HL-60 (cell line): ENCODE results near the gene GFI1B.

Source experiments
- DNase-seq, 2 experiments: peaks; one replicate each; pipeline ENCODE4 v3.0.0-alpha.2; 2010 to 2020; ENCODE audit warnings: low read depth in 1 of 2, low spot score in 1 of 2
- H3K27ac ChIP-seq: fragments of 250-450 bp; sonication (Bioruptor Pico); replicated peaks from 2 replicates; pipeline ENCODE4 v1.5.1; 2020; ENCODE audit warnings: mild to moderate bottlenecking, moderate library complexity
- H3K27me3 ChIP-seq: fragments of 250-450 bp; sonication (Bioruptor Pico); 2 replicates; pipeline ENCODE4 v1.5.1; 2021; ENCODE audit warnings: mild to moderate bottlenecking, moderate library complexity; ENCODE audit not compliant: insufficient read depth, poor library complexity, severe bottlenecking
- H3K4me3 ChIP-seq: replicated peaks from 2 replicates; pipeline ENCODE4 v1.5.1; 2011; ENCODE audit warnings: mild to moderate bottlenecking, control low read depth, low read length; ENCODE audit not compliant: insufficient read depth
- GABPA ChIP-seq: IDR thresholded peaks from 2 replicates; pipeline ENCODE4 v1.6.1; 2012; ENCODE audit warnings: low read depth
- POLR2AphosphoS5 ChIP-seq: IDR thresholded peaks from 2 replicates; pipeline ENCODE4 v1.6.1; 2012; ENCODE audit warnings: low read depth
- SPI1 ChIP-seq: IDR thresholded peaks from 2 replicates; pipeline ENCODE4 v1.6.1; 2012; ENCODE audit warnings: low read depth, mild to moderate bottlenecking, borderline replicate concordance
- TF ChIP-seq, protein P1 (sequence below): IDR thresholded peaks from one replicate; pipeline ENCODE4 v1.5.1; 2011; ENCODE audit warnings: low read length, control low read depth, inconsistent platforms; ENCODE audit not compliant: insufficient read depth
- TF ChIP-seq, protein P2 (sequence below): IDR thresholded peaks from 2 replicates; pipeline ENCODE4 v1.6.1; 2012; ENCODE audit warnings: low read depth; ENCODE audit not compliant: insufficient replicate concordance

GFI1B gene

DNA sequence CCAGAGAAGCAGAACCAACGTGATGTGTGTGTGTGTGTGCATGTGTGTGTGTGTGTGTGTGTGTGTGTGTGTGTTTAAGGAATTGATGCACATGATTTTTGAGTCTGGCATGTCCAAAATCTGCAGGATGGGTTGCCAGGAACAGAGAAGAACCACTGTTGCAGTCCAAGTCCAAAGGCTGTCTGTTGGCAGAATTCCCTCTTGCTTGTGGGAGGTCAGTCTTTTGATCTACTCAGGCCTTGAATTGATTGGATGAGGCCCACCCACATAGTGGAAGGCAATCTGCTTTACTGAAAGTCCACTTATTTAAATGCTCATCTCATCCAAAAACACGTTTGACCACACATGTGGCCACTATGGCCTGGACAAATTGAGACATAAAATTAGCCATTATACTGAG is 22.7 kb upstream of the GFI1B start:
- TF ChIP-seq, protein P1, sequence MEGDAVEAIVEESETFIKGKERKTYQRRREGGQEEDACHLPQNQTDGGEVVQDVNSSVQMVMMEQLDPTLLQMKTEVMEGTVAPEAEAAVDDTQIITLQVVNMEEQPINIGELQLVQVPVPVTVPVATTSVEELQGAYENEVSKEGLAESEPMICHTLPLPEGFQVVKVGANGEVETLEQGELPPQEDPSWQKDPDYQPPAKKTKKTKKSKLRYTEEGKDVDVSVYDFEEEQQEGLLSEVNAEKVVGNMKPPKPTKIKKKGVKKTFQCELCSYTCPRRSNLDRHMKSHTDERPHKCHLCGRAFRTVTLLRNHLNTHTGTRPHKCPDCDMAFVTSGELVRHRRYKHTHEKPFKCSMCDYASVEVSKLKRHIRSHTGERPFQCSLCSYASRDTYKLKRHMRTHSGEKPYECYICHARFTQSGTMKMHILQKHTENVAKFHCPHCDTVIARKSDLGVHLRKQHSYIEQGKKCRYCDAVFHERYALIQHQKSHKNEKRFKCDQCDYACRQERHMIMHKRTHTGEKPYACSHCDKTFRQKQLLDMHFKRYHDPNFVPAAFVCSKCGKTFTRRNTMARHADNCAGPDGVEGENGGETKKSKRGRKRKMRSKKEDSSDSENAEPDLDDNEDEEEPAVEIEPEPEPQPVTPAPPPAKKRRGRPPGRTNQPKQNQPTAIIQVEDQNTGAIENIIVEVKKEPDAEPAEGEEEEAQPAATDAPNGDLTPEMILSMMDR, result no peak
- TF ChIP-seq POLR2AphosphoS5 (no peak), SPI1 (no peak), GABPA (no peak)
- TF ChIP-seq, protein P2, sequence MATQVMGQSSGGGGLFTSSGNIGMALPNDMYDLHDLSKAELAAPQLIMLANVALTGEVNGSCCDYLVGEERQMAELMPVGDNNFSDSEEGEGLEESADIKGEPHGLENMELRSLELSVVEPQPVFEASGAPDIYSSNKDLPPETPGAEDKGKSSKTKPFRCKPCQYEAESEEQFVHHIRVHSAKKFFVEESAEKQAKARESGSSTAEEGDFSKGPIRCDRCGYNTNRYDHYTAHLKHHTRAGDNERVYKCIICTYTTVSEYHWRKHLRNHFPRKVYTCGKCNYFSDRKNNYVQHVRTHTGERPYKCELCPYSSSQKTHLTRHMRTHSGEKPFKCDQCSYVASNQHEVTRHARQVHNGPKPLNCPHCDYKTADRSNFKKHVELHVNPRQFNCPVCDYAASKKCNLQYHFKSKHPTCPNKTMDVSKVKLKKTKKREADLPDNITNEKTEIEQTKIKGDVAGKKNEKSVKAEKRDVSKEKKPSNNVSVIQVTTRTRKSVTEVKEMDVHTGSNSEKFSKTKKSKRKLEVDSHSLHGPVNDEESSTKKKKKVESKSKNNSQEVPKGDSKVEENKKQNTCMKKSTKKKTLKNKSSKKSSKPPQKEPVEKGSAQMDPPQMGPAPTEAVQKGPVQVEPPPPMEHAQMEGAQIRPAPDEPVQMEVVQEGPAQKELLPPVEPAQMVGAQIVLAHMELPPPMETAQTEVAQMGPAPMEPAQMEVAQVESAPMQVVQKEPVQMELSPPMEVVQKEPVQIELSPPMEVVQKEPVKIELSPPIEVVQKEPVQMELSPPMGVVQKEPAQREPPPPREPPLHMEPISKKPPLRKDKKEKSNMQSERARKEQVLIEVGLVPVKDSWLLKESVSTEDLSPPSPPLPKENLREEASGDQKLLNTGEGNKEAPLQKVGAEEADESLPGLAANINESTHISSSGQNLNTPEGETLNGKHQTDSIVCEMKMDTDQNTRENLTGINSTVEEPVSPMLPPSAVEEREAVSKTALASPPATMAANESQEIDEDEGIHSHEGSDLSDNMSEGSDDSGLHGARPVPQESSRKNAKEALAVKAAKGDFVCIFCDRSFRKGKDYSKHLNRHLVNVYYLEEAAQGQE, result no peak
- DNase-seq, result no peak
- peaks cover under 1% of the 10 kb centered on the region for H3K27me3 ChIP-seq
- H3K27ac ChIP-seq, result no peak overlapping the region
- H3K4me3 ChIP-seq, result no peak overlapping the region

DNA sequence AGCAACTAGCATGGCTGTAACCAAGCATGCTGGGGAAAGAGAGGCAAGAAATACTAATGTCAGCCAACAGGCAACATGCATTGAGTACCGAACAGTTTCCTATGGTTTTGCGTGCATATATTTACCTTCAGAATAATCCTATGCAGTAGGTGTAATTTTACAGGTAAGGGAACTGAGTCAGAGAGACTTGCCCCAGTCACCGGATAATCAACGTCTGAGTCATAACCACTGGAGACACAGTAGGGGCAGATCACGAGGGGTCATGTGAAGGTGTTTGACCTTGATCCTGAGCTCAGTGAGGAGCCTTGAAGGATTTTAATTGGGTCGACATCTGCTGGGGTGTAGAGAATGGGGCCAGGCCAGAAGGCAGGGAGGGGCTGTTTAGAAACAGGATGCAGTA is 20.7 kb upstream of the GFI1B start:
- no peak for DNase-seq
- TF ChIP-seq, protein P1, result no peak
- TF ChIP-seq SPI1, result no peak
- no peak for TF ChIP-seq POLR2AphosphoS5
- TF ChIP-seq GABPA, result no peak
- TF ChIP-seq, protein P2, result no peak
- H3K27ac ChIP-seq, result no peak overlapping the region
- H3K4me3 ChIP-seq, result no peak overlapping the region
- peaks cover 2% of the 10 kb centered on the region for H3K27me3 ChIP-seq

DNA sequence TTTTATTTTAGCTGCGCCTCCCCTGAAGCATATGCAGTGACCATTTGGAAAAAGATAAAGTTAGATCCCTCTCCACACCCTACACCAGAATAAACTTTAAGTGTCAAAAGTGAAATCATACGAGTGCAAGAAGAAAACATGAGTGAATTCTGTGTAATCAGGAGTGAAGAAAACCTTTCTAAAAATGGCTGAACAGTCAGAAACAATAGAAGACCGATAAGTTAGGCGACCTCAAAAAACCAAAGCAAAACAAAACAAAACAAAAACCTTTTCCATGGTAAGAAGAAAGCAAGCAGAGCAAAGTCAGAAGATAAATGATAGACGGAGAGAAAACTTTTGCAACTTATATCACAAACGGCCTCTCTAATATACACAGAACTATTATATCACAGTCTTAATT is 17.5 kb upstream of the GFI1B start:
- Histone ChIP-seq H3K27ac (no peak overlapping the region), H3K4me3 (no peak overlapping the region), H3K27me3 (peaks cover 2% of the 10 kb centered on the region)
- no peak for TF ChIP-seq SPI1
- TF ChIP-seq, protein P2, result no peak
- TF ChIP-seq POLR2AphosphoS5, result no peak
- TF ChIP-seq, protein P1, result no peak
- TF ChIP-seq GABPA, result no peak
- no peak for DNase-seq
